Hematopoietic multipotent progenitor cell treated with erythropoietin and hydrocortisone succinate and interleukin-3 and kit ligand, for 4 days (in vitro differentiated cells): ENCODE data around the gene SMTNL2.
"Not testable (repeated sequence)": the region's sequence is repeated elsewhere in the genome, so short reads cannot be mapped to it uniquely, and the experiment has no call there.

Source experiments
- DNase-seq: peaks from one replicate; pipeline ENCODE4 v3.0.0-alpha.2; 2015

The SMTNL2 gene

GRCh38 chr17:4560837-4561256 is 23.5 kb upstream of the SMTNL2 start:
- no peak for DNase-seq

DNA sequence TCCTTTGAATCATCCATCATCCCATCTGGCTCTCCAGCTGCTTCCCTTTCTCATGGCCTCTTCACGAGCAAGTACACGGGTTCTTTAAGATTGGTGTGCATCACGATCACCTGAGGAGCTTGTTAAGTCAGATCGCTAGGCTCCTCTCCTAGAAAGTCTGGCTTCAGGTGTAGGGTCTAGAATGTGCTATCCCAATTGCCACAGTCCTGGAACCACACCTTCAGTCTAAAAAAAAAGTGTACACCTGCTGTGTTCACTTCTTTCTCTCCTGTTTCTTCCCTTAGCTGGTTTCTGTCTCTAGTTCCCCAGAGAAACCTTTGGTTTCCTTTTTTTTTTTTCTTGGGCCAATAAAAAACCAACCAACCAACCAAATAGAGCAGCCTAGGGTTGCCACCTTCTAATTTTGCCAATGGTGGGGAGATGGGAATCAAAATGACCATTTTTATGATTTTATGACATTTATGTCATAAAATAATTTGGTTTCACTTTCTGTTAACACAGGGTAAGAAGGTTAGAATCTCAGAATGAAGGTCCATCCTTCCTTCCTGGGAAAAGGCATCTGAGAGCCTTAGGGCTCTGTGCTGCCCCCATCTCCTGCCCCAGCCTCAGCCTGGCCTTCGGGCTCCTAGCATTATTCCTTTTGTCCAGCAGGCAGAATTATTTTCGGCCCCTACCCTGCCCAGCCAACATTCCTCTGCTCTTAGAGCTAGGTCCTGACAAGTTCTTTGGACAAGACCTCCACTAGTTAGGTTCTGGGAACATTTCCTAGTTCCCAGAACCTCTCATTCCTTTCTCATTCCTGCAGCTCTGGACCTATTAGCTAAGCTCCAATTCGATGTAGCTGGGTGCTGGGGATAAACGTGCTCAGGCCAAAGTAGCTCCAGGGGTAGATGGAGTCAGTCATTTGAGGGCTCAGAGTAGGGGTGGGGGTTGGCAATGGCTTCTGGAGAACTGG is 22.0 kb upstream of the SMTNL2 start:
- no peak for DNase-seq

- peak; percentile 92 for DNase-seq
Observed at GRCh38 chr17:4565209-4566141, 18.9 kb upstream of the SMTNL2 start.

- DNase-seq, result peak; percentile 75
Observed at GRCh38 chr17:4566785-4567184, 17.5 kb upstream of the SMTNL2 start.

GRCh38 chr17:4569591-4569990 is 14.7 kb upstream of the SMTNL2 start:
- DNase-seq, result no peak

- no peak for DNase-seq
Observed at GRCh38 chr17:4572131-4572530, 12.2 kb upstream of the SMTNL2 start.

DNA sequence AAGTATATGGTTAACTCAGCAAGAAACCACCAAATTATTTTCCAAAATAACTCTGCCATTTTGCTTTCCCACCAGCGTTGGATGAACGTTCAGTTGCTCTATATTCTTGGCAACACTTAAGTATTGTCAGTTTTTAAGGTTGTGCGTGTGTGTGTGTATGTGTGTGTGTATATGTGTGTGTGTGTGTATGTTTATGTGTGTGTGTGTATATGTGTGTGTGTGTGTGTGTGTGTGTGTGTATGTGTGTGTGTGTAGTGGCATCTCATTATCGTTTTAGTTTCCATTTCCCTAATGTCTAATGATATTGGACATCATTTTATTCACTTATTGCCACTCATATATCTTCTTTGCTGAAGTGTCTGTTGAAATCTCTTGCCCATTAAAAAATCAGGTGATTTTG is 11.2 kb upstream of the SMTNL2 start:
- no peak for DNase-seq

DNA sequence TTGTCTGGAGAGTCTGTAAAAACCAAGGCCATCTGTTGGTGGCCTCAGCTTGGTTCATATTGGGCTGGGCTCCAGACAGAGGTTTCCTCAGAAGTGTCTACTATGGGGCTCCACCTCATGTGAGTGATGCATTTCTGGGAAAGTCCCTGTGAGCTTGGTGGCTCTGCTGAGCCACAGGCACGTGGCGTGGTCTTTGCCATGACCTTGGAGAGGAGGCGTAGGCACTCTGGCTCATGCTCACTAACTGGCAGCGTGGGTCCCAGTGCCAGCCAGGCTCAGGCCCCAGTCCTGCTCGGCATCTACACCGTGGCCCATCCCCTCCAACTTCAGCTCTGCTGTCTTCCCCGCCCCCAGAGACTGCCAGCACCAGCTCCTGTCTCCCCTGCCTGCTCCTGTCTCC is 10.7 kb upstream of the SMTNL2 start:
- no peak for DNase-seq

DNA sequence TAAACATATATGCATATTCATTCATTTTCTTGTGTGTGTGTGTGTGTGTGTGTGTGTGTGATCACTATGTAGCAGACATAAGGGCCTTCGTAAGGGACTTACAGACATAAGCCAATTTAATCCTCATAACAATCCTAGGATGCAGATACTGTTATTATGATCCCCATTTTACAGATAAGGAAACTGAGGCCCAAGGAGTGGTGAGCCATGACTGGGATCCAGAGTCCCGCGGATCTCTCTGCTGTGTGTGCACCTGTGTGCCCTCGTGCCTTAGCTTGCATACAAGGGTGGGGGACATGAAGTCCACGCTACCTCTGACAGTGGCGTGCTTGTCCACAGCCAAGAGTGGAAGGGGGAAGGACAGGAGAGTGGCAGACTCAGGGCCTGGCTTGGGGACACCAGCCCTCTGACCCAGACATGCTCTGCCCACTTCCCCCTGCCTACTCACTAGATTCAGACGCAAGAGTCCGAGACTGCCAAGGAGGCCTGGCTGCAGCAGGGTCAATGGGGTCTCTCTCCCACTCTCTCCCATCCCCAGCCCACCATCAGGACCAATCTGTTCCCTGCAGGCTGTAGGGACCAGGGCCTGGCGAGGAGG is 9.8 kb upstream of the SMTNL2 start:
- DNase-seq, result no peak

GRCh38 chr17:4576161-4576558 is 8.2 kb upstream of the SMTNL2 start:
- no peak for DNase-seq

- DNase-seq, result no peak
Observed at GRCh38 chr17:4576729-4577322, 7.5 kb upstream of the SMTNL2 start.

DNA sequence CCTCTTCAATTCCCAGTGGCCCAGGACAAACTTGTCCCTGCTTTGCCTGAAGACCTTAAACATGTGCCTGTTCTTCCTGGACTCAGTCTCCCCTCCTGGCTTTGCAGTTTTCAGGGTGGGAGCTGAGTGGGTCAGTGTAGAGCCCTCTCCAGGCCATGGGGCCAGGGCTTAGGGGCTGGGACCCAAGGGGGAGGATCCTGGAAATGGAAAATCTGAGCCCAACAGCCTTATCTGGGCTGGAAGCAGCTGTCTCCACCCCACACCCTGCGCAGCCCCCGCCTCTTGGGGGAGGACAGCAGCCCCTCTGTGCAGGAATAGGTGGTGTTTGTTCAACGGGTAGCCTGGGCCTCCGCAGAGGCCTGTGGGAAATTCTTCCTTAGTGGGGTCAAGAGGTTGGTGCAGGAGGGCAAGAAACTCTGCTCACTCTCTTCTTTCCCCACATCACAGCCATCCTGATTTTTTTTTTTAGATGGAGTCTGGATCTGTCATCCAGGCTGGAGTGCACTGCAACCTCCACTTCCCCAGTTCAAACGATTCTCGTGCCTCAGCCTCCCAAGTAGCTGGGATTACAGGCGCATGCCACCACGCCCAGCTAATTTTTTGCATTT is 6.8 kb upstream of the SMTNL2 start:
- no peak for DNase-seq

- DNase-seq, result not testable (repeated sequence)
Observed at GRCh38 chr17:4578349-4578748, 6.0 kb upstream of the SMTNL2 start.

GRCh38 chr17:4579678-4580077 is 4.7 kb upstream of the SMTNL2 start:
- no peak for DNase-seq

DNA sequence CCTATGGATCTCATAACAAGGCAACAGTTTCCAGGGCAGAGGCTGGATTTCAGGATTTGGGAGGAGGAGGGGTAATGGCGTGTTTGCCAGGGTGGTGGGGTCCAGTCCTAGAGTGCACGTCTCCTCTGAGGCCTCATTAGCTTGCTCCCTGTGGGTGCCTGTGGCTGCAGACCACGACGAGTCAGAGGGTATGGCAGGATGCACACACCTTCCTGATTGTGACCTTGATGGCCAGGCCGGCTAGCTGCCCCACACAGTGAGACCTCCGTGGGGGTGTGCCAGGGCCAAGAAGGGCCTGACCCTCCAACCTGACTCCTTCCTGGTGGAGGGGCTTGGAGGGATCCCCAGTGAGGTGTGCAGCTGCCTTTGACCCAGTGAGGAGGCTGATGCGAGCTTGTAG is 4.0 kb upstream of the SMTNL2 start:
- DNase-seq, result no peak

DNA sequence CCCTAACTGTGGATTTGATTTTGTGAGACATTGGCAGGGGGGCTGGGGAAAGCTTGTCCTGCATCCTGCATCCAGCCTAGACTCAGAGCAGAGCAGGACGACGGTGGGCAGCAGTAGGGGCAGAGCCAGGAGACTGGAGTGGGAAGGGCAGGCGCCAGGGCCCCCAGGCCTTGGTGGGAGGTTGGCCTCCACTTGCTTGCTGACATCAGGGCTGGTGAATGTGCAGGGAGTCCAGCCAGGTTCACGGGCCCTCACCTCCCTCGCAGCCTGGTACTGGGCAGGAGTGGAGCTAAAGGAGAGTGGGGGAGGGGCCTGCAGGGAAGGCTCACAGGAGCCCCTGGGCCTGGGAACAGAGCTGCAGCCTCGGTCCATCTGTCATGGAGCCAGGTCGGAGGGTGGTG is 2.2 kb upstream of the SMTNL2 start:
- no peak for DNase-seq

DNA sequence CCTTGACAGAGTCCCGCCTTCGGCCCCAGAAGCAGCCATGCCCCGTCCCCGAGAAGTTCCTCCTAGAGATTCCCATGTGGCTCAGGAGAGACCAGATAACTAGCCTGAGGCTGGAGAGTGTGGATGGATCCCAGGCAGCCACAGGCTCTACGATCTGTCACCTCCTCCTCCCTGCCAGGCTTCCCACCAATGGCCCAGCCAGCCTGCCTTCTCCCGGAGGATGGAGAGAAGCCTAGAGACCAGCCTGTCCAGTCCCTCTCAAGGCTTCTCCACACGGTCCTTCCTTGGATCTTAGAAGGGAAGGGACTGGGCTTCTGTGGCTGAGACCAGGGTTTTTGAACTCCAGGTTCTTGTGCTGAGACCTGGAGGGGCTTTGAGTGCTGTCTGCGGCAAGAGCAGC is 1.6 kb upstream of the SMTNL2 start:
- no peak for DNase-seq

GRCh38 chr17:4583206-4583605 is 1.1 kb upstream of the SMTNL2 start:
- DNase-seq, result no peak

- peak; percentile 70 for DNase-seq
Observed at GRCh38 chr17:4583782-4584100, 588 bp upstream of the SMTNL2 start.

GRCh38 chr17:4584917-4585637 is 748 bp downstream of the SMTNL2 start:
- DNase-seq, result no peak

GRCh38 chr17:4585638-4585994 is 1.3 kb downstream of the SMTNL2 start:
- no peak for DNase-seq

GRCh38 chr17:4586043-4586442 is 1.7 kb downstream of the SMTNL2 start:
- no peak for DNase-seq
